ENCODE measurements around the gene RASSF5.

RASSF5 gene

DNA sequence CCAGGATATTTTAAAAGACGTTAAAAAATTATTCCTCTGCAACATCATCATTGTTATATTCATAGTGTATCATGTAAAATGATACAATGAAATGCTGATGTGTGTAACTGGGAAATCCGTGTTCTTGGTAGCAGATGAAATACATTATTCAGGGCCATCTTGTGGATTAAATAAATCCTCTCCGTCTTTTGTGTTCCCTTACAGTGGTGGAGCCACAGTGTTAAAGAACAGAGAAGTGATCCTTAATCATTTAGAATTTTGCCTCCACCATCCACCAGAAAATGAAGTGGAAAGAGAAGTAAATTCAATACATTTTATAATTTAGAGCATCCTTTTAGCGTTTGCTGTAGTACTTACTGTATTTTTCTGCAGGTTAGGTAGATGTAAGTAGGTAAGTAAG is 129.3 kb downstream of the RASSF5 start:
- H3K4me3 ChIP-seq (replicated peaks in 1 of 2; ENCODE audit: low read depth in 2 of 2, low read length in 2 of 2): peak overlapping the region in 1 of 2 donors; percentile 90
- DNase-seq (ENCODE audit: low read depth in 2 of 2): no peak

DNA sequence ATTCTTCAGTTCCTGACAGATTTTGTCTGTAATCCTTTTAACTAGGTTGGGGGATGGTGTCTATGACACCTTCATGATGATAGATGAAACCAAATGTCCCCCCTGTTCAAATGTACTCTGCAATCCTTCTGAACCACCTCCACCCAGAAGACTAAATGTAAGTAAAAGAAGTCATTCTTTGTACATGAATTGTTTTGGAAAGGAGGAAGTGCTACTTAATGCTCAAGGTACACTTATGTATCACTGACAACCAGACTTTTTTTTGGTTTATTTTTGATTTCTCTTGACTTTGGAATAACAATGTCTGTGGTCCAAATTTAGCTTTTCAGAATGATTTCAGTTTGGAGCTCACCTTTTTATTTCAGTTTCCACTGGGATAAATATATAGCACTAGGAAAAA is 130.3 kb downstream of the RASSF5 start:
- TF ChIP-seq, protein P1, sequence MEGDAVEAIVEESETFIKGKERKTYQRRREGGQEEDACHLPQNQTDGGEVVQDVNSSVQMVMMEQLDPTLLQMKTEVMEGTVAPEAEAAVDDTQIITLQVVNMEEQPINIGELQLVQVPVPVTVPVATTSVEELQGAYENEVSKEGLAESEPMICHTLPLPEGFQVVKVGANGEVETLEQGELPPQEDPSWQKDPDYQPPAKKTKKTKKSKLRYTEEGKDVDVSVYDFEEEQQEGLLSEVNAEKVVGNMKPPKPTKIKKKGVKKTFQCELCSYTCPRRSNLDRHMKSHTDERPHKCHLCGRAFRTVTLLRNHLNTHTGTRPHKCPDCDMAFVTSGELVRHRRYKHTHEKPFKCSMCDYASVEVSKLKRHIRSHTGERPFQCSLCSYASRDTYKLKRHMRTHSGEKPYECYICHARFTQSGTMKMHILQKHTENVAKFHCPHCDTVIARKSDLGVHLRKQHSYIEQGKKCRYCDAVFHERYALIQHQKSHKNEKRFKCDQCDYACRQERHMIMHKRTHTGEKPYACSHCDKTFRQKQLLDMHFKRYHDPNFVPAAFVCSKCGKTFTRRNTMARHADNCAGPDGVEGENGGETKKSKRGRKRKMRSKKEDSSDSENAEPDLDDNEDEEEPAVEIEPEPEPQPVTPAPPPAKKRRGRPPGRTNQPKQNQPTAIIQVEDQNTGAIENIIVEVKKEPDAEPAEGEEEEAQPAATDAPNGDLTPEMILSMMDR (IDR thresholded peaks at IDR 0.05; ENCODE audit: low read depth, low read length): no peak
- DNase-seq (ENCODE audit: low read depth in 2 of 2): no peak
- H3K4me3 ChIP-seq (replicated peaks in 1 of 2; ENCODE audit: low read depth in 2 of 2, low read length in 2 of 2): no peak overlapping the region

More for the DNA sequence above, 129.3 kb downstream of the RASSF5 start:
- TF ChIP-seq, protein P1 (IDR thresholded peaks at IDR 0.05; ENCODE audit: low read depth, low read length): no peak
